ENCODE results near the gene DLX5.

DLX5 gene

DNA sequence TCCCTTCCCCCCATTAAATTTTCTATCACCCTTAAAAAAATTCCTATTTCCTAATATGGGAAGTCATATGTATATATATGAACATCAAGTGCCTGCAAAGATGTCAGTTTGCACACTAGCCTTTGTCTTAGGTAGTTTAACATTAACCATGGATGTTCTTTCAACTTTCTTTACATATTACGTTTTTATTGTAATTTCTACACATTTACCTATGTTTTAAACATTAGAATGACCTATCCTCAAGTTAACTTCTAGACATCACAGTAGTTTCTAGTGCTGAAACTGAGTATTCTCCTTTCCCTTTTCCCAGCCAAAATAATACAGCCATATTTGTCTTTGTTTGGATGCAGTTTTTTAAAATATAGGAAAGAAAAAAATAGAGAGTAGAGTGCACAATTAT lies 13.5 kb downstream of the DLX5 start:
- peaks cover 98% of the 10 kb centered on the region for H3K27me3 ChIP-seq (ENCODE audit: control insufficient read depth, insufficient read depth, low read length)
- H3K4me1 ChIP-seq (ENCODE audit: control insufficient read depth, insufficient read depth, low read length), result peaks cover 8% of the 10 kb centered on the region; the same call in 1 of the 2 replicates
- H3K9me3 ChIP-seq (ENCODE audit: control insufficient read depth, insufficient read depth, low read length), result no peaks in the 10 kb centered on the region
- no peaks in the 10 kb centered on the region for H3K36me3 ChIP-seq (ENCODE audit: control insufficient read depth, insufficient read depth, low read length)
- no peak overlapping the region for H3K27ac ChIP-seq (ENCODE audit: low read depth, low read length)
- no peak overlapping the region for H3K4me3 ChIP-seq (ENCODE audit: low read depth, low read length)
- no peak overlapping the region for H3K9ac ChIP-seq (ENCODE audit: low read depth, low read length)

DNA sequence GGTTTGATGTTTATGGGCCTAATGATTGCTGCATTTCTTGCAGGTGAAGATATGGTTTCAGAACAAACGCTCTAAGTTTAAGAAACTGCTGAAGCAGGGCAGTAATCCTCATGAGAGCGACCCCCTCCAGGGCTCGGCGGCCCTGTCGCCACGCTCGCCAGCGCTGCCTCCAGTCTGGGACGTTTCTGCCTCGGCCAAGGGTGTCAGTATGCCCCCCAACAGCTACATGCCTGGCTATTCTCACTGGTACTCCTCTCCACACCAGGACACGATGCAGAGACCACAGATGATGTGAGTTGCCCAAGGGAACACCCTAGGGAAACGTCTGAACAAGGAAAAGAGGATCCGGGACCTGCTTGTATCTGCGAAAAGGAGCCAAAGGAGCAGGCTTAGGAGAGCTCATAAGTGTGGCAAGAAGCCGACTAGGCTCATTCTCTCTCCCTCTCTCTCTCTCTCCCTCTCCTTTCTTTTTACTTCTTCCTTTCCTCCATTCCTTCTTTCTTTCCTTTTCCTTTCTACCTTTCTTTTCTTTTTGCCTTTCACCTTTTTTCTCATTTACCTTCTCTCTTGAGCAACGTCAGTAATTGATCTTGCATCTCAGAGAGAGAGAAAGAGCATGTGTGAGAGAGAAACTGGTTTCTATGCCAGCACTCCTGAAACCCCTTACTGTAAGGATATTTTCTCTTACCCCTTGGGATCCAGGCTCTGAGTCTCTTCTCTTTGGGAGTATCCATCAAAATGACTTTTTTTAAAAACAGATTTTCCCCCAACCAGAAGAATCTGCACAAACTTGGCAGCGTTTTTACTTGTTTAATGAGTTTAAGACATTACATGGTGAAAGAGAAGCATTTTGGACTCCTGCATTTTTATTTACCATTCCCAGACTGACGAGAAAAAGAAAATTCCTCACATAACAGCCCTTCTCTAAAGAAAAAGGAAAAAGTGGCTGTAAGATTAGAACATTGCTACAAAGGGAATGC lies 14.6 kb downstream of the DLX5 start:
- Histone ChIP-seq H3K9ac (ENCODE audit: low read depth, low read length) (no peak overlapping the region), H3K4me1 (ENCODE audit: control insufficient read depth, insufficient read depth, low read length) (peaks cover 8% of the 10 kb centered on the region; the same call in 1 of the 2 replicates), H3K27me3 (ENCODE audit: control insufficient read depth, insufficient read depth, low read length) (peaks cover 95% of the 10 kb centered on the region), H3K4me3 (ENCODE audit: low read depth, low read length) (no peak overlapping the region), H3K9me3 (ENCODE audit: control insufficient read depth, insufficient read depth, low read length) (no peaks in the 10 kb centered on the region), H3K36me3 (ENCODE audit: control insufficient read depth, insufficient read depth, low read length) (no peaks in the 10 kb centered on the region), H3K27ac (ENCODE audit: low read depth, low read length) (no peak overlapping the region)

DNA sequence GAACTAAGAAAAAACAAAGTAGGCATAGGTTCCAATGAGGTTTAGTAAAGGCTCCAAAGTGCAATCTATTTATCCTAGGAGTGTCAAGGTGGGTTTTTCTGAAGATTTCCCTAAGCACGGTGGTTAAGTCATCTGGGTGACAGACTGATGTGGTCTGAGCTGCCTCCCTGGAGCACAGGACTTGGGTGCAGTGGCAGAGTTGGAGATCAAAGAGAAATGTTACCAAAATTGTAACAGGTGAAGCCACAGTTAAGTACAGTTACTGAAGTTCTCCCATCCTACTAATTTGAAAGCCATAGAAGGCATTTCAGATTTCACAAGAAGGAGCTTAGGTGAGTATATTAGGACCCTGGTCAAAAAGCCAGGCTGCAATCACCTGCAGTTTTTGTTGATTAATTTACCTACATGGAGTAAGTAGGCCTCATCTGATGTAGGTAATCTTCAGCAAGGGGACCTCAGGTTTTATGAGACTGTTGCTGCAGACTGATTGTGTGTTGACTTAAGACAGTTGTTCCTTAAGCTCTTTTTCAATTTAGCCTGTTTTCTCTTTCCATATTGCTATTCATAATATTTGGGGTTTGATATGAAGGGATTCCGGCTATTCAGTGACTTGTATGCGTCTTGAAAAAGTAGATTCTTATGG lies 16.2 kb downstream of the DLX5 start:
- no peaks in the 10 kb centered on the region for H3K9me3 ChIP-seq (ENCODE audit: control insufficient read depth, insufficient read depth, low read length)
- no peaks in the 10 kb centered on the region for H3K36me3 ChIP-seq (ENCODE audit: control insufficient read depth, insufficient read depth, low read length)
- H3K4me1 ChIP-seq (ENCODE audit: control insufficient read depth, insufficient read depth, low read length), result peaks cover 12% of the 10 kb centered on the region; the same call in 1 of the 2 replicates
- H3K4me3 ChIP-seq (ENCODE audit: low read depth, low read length), result no peak overlapping the region
- H3K9ac ChIP-seq (ENCODE audit: low read depth, low read length), result no peak overlapping the region
- H3K27me3 ChIP-seq (ENCODE audit: control insufficient read depth, insufficient read depth, low read length), result peaks cover 95% of the 10 kb centered on the region
- no peak overlapping the region for H3K27ac ChIP-seq (ENCODE audit: low read depth, low read length)

DNA sequence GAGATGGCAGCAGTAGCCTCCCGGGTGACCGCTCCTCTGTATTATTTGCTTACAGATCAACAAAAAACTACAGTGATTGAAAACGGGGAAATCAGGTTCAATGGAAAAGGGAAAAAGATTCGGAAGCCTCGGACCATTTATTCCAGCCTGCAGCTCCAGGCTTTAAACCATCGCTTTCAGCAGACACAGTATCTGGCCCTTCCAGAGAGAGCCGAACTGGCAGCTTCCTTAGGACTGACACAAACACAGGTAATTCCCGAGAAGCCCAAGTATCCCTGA lies 17.1 kb downstream of the DLX5 start:
- Histone ChIP-seq H3K4me3 (ENCODE audit: low read depth, low read length) (no peak overlapping the region), H3K9ac (ENCODE audit: low read depth, low read length) (no peak overlapping the region), H3K36me3 (ENCODE audit: control insufficient read depth, insufficient read depth, low read length) (no peaks in the 10 kb centered on the region), H3K4me1 (ENCODE audit: control insufficient read depth, insufficient read depth, low read length) (peaks cover 16% of the 10 kb centered on the region; the same call in 1 of the 2 replicates), H3K27me3 (ENCODE audit: control insufficient read depth, insufficient read depth, low read length) (peaks cover 95% of the 10 kb centered on the region), H3K9me3 (ENCODE audit: control insufficient read depth, insufficient read depth, low read length) (no peaks in the 10 kb centered on the region), H3K27ac (ENCODE audit: low read depth, low read length) (no peak overlapping the region)

DNA sequence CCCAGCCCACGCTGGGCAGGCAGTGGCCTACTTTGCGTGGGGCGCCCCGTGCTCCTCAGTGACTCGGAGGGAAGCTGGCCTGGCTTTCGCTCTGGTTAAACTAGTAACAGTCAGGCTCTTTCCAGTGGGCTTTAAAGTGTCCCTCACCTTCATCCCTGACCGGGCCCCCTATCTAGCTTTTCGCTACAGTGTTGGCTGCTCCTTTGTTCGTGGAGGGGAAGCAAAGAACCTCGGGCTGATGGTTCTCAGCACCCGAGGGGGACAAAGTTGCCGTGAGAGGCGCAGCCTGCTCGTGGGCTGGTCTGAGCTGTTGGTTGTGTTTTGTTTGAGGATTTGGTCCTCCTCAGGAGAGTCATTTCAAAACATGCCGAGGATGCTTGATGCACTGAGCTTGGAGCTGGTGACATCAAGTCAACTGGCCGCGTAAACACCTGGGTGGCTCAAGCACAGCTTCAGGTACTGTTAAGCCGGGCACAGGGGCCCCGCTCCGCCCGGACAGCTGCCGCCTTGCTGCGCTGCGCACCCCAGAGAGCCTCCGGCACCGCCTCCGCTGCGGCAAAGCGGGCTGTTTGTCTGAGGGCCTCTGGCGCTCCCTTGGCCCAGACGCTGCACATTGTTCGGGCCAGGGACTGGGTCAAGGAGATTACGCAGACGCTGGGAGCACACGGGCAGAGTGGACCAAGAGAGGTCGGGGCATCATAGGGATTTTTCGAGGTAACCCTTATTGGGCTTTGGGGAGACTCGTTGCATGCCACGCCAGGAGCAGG lies 17.6 kb downstream of the DLX5 start:
- H3K27me3 ChIP-seq (ENCODE audit: control insufficient read depth, insufficient read depth, low read length), result peaks cover 95% of the 10 kb centered on the region
- H3K9me3 ChIP-seq (ENCODE audit: control insufficient read depth, insufficient read depth, low read length), result no peaks in the 10 kb centered on the region
- peak overlapping the region; percentile 63 for H3K4me3 ChIP-seq (ENCODE audit: low read depth, low read length)
- no peaks in the 10 kb centered on the region for H3K36me3 ChIP-seq (ENCODE audit: control insufficient read depth, insufficient read depth, low read length)
- no peak overlapping the region for H3K27ac ChIP-seq (ENCODE audit: low read depth, low read length)
- H3K4me1 ChIP-seq (ENCODE audit: control insufficient read depth, insufficient read depth, low read length), result peaks cover 20% of the 10 kb centered on the region
- no peak overlapping the region for H3K9ac ChIP-seq (ENCODE audit: low read depth, low read length)

DNA sequence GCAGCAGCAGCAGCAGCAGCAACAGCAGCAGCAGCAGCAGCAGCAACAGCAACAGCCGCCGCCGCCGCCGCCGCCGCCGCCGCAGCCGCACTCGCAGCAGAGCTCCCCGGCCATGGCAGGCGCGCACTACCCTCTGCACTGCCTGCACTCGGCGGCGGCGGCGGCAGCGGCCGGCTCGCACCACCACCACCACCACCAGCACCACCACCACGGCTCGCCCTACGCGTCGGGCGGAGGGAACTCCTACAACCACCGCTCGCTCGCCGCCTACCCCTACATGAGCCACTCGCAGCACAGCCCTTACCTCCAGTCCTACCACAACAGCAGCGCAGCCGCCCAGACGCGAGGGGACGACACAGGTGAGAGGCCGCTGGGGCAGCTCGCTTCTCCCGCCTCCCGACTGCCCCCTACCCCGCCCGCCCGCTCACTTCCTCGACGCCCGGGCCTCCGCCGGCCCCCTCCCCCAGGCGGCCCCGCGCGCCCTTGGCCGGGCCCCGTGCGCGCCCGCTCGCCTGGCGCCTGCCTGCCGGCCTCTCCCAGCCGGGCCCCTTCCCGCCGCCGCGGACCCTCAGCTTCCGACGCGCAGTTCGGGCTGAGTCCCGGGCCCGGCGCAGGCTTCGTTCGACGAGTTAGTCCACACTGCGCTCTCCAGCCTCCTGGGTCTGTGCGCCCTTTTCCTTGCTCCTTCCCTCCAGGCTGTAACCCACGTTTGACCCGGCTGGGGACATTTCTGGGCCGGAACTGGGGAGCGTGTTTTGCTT lies 18.4 kb downstream of the DLX5 start:
- peak overlapping the region; percentile 63 for H3K4me3 ChIP-seq (ENCODE audit: low read depth, low read length)
- no peaks in the 10 kb centered on the region for H3K9me3 ChIP-seq (ENCODE audit: control insufficient read depth, insufficient read depth, low read length)
- no peak overlapping the region for H3K9ac ChIP-seq (ENCODE audit: low read depth, low read length)
- H3K27ac ChIP-seq (ENCODE audit: low read depth, low read length), result no peak overlapping the region
- peaks cover 28% of the 10 kb centered on the region for H3K4me1 ChIP-seq (ENCODE audit: control insufficient read depth, insufficient read depth, low read length)
- no peaks in the 10 kb centered on the region for H3K36me3 ChIP-seq (ENCODE audit: control insufficient read depth, insufficient read depth, low read length)
- H3K27me3 ChIP-seq (ENCODE audit: control insufficient read depth, insufficient read depth, low read length), result peaks cover 95% of the 10 kb centered on the region

DNA sequence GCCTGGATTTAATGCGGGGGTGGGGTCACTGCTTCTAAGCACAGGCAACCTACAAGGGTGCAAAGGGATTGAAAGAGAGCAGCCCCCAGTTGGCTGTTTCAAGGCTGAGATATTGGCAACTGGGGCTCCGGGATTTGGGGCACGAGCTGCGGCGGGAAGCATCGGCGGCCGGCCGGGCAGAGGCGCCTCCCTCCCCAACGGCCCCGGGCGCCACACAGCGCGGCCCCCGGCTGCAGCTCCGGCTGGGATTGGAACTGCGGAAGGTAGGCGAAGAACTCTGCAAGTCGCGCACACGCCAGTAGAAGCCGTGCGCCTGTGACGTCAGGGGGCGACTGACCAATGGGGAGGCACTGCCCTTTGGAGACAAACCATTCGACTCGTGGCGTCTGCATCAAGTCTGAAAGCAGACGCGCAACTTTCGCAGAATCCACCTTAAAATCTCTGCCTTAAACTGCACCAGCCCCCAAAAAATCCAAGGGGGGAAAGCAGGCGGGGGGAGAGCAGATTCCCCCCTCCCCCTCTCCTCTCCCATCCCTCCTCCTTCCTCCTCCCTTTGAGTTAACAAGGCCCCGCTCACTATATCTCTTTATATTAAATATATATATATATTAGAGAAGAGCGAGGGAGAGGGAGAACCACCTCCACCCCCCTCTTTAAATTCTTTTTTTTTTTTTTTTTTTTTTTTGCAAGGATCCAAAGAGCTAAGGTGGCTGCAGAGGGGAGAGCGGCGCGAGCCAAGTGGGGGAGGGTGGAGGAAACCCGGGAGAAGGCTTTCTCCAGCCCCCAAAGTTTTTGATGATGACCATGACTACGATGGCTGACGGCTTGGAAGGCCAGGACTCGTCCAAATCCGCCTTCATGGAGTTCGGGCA lies 19.2 kb downstream of the DLX5 start, which contains the start of gene DLX6:
Gene DLX6 (plus strand): TSS at position 371 of the 872 bp plus-strand sequence. CDS start 425 bp downstream, at position 796.
- H3K9ac ChIP-seq (ENCODE audit: low read depth, low read length), result no peak within 1 kb of the TSS
- H3K27ac ChIP-seq (ENCODE audit: low read depth, low read length), result no peak within 1 kb of the TSS
- H3K27me3 ChIP-seq (ENCODE audit: control insufficient read depth, insufficient read depth, low read length), result peaks cover 95% of the 10 kb centered on the region
- H3K9me3 ChIP-seq (ENCODE audit: control insufficient read depth, insufficient read depth, low read length), result no peaks in the 10 kb centered on the region
- peaks cover 36% of the 10 kb centered on the region for H3K4me1 ChIP-seq (ENCODE audit: control insufficient read depth, insufficient read depth, low read length)
- H3K36me3 ChIP-seq (ENCODE audit: control insufficient read depth, insufficient read depth, low read length), result no peaks in the 10 kb centered on the region
- peak within 1 kb of the TSS; percentile 63 for H3K4me3 ChIP-seq (ENCODE audit: low read depth, low read length)

DNA sequence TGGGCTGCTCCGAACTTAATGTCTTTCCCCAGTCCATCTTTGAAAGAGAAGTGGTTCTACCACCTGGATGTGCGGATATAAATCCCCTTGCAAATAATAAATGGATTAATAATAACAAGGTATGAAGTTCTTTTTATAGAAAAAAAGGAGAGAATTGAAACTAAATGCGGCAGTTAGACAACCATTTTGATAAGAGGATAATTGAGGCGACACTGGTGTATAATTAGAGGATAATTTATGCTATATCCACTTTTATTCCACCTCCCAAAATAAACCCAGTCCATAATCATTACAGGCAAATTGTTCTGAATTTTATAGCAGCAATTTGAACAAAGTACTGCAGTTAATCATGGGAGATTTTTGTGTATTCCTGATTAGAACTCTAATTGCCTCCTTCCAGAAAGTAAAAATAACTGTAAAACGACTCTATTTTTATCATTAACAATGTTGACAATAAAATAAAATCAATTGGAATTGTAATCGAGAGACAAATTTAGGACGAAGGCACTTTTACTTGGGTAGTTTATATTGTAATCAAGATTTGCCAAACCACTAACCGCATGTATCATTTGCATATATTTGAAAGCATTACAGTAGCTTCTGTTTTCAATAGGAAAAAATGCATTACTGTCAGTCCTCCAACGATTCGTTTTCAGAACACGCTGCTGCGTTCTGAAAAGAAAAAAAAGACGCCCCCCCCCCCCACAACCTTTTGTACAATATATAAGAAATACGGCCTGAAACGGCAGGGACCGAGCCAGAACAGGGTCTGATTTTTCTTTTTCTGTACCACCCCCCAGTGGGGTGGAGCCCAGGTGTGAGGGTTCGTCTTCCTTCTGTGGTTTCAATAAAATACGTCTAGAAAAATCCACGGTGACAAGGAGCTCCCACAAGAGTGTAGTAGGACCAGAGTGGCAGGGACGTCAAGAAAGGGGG lies 20.1 kb downstream of the DLX5 start:
- Histone ChIP-seq H3K9me3 (ENCODE audit: control insufficient read depth, insufficient read depth, low read length) (no peaks in the 10 kb centered on the region), H3K4me3 (ENCODE audit: low read depth, low read length) (peak overlapping the region; percentile 63), H3K9ac (ENCODE audit: low read depth, low read length) (no peak overlapping the region), H3K27me3 (ENCODE audit: control insufficient read depth, insufficient read depth, low read length) (peaks cover 95% of the 10 kb centered on the region), H3K27ac (ENCODE audit: low read depth, low read length) (no peak overlapping the region), H3K4me1 (ENCODE audit: control insufficient read depth, insufficient read depth, low read length) (peaks cover 40% of the 10 kb centered on the region), H3K36me3 (ENCODE audit: control insufficient read depth, insufficient read depth, low read length) (no peaks in the 10 kb centered on the region)
